Cardiac fibroblast (primary cell): ENCODE data around the gene TNFRSF14.

Source experiments
- DNase-seq, 2 donors: peaks; one replicate each; pipeline versions ENCODE4 v3.0.0 to v3.0.0-alpha.2; 2010; ENCODE audit warnings: low read depth in 2 of 2
- H3K4me3 ChIP-seq, 2 donors: replicated peaks in 1 of 2; 1 replicate in 1 of 2; 2 replicates in 1 of 2; pipeline ENCODE4 v1.5.1; 2011; ENCODE audit warnings: low read depth in 2 of 2, low read length in 2 of 2, mild to moderate bottlenecking in 2 of 2, moderate library complexity in 1 of 2
- TF ChIP-seq, protein P1 (sequence below): IDR thresholded peaks from one replicate; pipeline ENCODE4 v1.5.1; 2011; ENCODE audit warnings: low read depth, mild to moderate bottlenecking, low read length, inconsistent platforms

The TNFRSF14 gene

DNA sequence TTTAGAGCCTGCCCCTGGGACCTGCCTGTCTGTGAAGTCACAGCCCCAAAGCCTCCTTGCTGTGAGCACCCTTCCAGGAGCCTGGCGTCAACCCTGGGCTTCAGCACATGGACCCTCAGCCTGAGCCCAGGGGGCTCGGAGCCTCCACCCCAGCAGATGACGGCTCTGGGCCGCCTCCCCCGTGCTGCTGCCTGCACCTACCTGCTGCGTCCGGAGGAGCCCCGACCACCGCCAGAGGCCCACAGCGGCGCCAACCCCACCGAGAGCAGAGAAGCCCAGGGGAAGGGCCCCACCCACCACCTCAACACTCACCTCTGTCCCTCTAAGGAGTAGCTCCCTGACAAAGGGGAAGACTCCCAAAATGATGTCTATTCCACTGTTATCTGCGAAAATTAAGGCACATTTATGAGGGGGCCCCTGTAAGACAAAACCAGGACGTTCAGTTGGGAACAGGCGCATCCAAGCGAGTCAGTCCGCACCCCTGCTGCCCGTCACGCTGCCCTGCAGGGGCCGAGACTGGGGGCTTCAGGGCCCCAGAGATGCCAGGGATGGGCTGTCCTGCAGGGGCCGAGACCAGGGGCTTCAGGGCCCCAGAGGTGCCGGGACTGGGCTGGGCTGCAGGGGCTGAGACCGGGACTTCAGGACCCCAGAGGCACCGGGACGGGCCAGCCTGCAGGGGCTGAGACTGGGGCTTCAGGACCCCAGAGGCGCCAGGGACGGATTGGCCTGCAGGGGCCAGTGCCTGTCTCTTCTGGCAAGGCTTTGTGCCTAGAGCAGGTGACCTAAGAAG, 45.6 kb upstream of the TNFRSF14 start:
- DNase-seq: no peak
- H3K4me3 ChIP-seq: no peak overlapping the region
- TF ChIP-seq, protein P1, sequence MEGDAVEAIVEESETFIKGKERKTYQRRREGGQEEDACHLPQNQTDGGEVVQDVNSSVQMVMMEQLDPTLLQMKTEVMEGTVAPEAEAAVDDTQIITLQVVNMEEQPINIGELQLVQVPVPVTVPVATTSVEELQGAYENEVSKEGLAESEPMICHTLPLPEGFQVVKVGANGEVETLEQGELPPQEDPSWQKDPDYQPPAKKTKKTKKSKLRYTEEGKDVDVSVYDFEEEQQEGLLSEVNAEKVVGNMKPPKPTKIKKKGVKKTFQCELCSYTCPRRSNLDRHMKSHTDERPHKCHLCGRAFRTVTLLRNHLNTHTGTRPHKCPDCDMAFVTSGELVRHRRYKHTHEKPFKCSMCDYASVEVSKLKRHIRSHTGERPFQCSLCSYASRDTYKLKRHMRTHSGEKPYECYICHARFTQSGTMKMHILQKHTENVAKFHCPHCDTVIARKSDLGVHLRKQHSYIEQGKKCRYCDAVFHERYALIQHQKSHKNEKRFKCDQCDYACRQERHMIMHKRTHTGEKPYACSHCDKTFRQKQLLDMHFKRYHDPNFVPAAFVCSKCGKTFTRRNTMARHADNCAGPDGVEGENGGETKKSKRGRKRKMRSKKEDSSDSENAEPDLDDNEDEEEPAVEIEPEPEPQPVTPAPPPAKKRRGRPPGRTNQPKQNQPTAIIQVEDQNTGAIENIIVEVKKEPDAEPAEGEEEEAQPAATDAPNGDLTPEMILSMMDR: no peak

DNA sequence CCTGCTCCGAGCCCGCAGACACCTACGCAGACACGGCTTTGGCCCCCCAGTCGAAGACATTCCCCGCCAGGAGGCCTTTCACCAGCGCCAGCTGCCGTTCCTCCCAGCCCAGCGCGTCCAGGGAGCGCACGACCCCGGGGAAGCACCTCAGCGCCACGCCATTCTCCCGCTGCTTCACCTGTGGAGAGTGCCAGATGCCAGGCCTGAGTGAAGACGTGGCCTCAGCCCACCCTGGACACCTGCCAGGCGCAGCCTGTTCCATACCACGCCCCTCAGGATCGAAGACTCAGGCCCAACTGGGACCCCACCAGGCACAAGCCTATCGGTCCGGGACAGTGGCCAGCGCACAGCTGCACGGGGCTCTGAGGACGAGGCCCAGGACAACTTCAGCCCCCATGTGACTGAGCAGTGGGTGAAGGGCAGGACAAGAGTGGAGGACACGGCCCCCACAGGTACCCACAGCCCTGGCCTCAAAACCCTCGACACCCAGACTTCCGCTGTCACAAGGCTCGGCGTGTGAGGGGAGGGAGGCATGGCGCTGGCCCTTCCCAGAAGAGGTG, 43.2 kb upstream of the TNFRSF14 start:
- TF ChIP-seq, protein P1: no peak
- H3K4me3 ChIP-seq: no peak overlapping the region

DNA sequence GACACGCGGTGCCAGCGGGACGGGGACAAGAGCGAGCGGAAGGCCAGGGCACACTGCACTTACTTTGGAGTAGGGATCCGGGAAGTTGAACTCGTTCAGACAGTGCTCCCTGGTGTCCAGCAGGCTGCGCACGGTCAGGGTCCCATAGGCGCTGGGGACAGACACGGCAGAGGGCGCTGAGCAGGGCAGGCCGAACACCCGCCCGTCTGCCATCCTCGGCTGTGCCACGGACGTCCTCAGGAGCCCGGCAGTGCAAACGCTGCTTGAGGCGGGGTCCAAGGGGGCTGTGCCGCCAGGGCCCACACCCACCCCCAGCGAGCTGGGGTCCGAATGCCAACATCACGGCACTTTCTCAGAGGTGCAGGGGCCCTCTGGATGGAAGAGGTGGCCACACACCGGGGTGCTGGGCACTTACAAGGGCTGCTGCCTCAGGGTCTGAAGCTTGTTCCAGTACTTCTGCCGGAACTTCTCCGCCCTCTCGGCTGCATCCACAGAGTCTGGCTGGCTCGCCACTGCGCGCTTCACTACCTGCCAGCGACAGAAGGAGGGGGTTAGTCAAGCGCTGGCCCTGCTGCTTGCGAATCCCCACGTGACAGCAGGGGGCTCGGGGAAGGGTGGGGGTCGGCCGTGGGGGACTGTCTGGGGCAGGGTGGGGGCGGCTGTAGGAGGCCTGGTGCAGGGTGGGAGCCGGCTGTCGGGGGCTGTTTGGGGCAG, 42.1 kb upstream of the TNFRSF14 start:
- no peak for DNase-seq
- TF ChIP-seq, protein P1: no peak
- H3K4me3 ChIP-seq: no peak overlapping the region

More for the DNA sequence above, 43.2 kb upstream of the TNFRSF14 start:
- no peak for DNase-seq

DNA sequence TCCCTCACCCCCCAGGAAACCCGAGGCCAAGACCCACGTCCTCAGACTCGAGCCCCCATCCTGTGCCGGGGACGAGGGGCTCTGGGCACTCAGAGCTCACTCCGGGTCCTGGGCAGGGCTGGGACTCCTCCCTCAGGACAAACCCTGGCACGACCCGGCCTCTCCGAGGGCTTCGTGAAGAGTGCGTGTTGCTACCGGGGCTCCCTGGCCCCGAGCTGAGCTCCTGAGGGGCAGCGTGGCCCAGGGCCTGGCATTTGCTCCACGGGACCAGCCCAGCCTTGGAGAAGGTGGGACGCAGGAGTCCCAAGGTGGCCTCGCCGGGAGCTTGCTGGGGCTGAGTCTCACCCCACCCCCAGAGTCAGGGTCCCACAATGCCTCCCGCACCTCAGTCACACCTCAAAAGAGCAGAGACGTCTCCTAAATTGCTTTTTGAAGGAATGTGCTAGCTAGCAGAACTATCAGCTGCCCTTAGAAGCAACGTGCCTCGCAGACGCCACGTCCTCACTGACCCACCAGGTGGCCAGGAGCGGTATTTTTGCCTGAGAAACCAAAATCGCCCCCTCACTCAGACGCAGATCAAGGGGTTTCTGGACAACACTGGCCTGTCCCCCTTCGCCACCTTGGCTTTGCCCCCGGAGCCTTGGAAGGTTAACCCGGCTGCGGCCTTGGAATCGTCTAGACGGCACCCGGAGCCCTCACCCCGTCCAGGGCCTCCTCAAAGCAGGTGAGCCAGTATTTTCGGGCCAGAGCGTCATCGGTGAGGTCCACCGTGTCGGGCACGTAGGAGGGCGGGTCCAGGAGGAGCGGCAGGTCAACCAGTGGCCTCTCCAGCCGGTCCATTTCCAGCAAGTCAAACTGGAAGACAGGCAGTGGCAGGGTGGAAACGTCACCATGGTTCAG, 41.1 kb upstream of the TNFRSF14 start:
- no peak overlapping the region for H3K4me3 ChIP-seq
- TF ChIP-seq, protein P1: peak; percentile 24
- no peak for DNase-seq

DNA sequence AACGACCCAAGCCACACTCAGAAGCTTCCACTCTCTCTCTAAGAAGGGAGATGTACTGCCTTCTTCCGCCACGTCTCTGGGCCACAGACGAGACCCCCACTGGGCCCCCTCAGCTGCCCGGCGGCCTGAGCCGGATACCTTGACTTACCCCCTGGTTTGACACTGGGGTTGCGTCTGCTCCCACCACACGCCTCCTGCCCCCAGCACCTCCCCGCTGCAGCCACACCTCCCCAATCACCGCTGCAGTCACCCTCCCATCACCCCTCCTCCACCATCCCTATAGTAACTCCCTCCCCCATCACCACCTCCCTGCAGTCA, 40.4 kb upstream of the TNFRSF14 start:
- no peak overlapping the region for H3K4me3 ChIP-seq
- TF ChIP-seq, protein P1: no peak
- no peak for DNase-seq

DNA sequence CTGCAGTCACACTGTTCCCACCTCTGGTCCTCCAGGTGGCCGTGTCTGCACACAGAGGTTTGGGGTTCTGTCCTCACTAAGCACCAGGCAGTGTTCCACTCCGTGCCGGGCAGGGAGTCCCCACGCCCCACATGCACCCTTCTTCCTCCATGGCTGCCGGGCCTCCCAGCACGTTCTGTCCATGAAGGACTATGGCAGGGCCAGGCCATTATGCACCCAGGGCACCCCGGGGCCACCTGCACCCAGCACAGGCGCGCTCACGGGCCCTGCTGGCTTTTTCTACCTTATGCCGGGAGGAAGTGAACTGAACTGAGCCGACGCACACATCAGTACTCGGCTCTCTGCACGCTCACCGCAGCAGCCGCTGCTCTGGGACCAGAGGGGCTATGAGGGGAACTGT, 40.0 kb upstream of the TNFRSF14 start:
- no peak for DNase-seq
- TF ChIP-seq, protein P1: no peak
- H3K4me3 ChIP-seq: no peak overlapping the region
